CD4-positive, CD25-positive, alpha-beta regulatory T cell (primary cell): ENCODE measurements around the gene PRELID2. TPM values are rescaled to one million over a fixed set of nuclear protein-coding genes. Genes with fewer than 3 reads are reported as not detected.

Experiments
- ATAC-seq, 2 donors: fragments of 150-1000 bp; cut with Tn5 transposase; one replicate each; pipeline ENCODE4 v1.10.0; 2021; ENCODE audit warnings: low read depth in 2 of 2, moderate number of reproducible peaks in 2 of 2, moderate library complexity in 1 of 2
- DNase-seq, 3 donors: peaks; one replicate each; pipeline versions ENCODE4 v3.0.0 to v3.0.0-alpha.2; 2012 to 2022; ENCODE audit warnings: mixed read lengths in 1 of 3
- H3K27ac ChIP-seq: one replicate; pipeline ENCODE4 v1.7.0; 2013; ENCODE audit warnings: mild to moderate bottlenecking, low read length; ENCODE audit not compliant: insufficient read depth, poor library complexity, severe bottlenecking
- H3K27me3 ChIP-seq: one replicate; pipeline ENCODE4 v1.7.0; 2013; ENCODE audit warnings: low read length; ENCODE audit not compliant: control insufficient read depth, insufficient read depth
- H3K36me3 ChIP-seq: one replicate; pipeline ENCODE4 v1.7.0; 2013; ENCODE audit warnings: mild to moderate bottlenecking, low read length, moderate library complexity; ENCODE audit not compliant: control insufficient read depth, insufficient read depth
- H3K4me1 ChIP-seq: 2 replicates; pipeline ENCODE4 v1.7.0; 2013; ENCODE audit warnings: mild to moderate bottlenecking, low read length; ENCODE audit not compliant: insufficient read depth, control insufficient read depth, poor library complexity, severe bottlenecking
- H3K4me3 ChIP-seq: one replicate; pipeline ENCODE4 v1.7.0; 2013; ENCODE audit warnings: low read depth, mild to moderate bottlenecking, low read length, moderate library complexity
- H3K9me3 ChIP-seq, 2 experiments: 1 replicate in 1 of 2; 2 replicates in 1 of 2; pipeline ENCODE4 v1.7.0; 2013; ENCODE audit warnings: low read length in 2 of 2, mild to moderate bottlenecking in 1 of 2, moderate library complexity in 1 of 2; ENCODE audit not compliant: control insufficient read depth in 2 of 2
- H3K27ac Mint-ChIP-seq, 3 donors: one replicate each; pipeline ENCODE4 v1.8.0; 2020 to 2022; ENCODE audit warnings: mild to moderate bottlenecking in 3 of 3, mixed read lengths in 3 of 3, moderate library complexity in 2 of 3
- H3K27me3 Mint-ChIP-seq: one replicate; pipeline ENCODE4 v1.8.0; 2022; ENCODE audit warnings: mild to moderate bottlenecking, mixed read lengths
- H3K36me3 Mint-ChIP-seq: one replicate; pipeline ENCODE4 v1.8.0; 2020; ENCODE audit warnings: mixed read lengths
- H3K4me1 Mint-ChIP-seq, 4 donors: one replicate each; pipeline ENCODE4 v1.8.0; 2020 to 2022; ENCODE audit warnings: mixed read lengths in 4 of 4, mild to moderate bottlenecking in 1 of 4
- H3K4me3 Mint-ChIP-seq, 4 donors: one replicate each; pipeline ENCODE4 v1.8.0; 2020 to 2022; ENCODE audit warnings: mild to moderate bottlenecking in 4 of 4, mixed read lengths in 4 of 4, moderate library complexity in 3 of 4
- H3K9me3 Mint-ChIP-seq, 7 donors: one replicate each; pipeline ENCODE4 v1.8.0; 2020 to 2022; ENCODE audit warnings: mixed read lengths in 7 of 7, mild to moderate bottlenecking in 3 of 7, moderate library complexity in 2 of 7
- polyA plus RNA-seq, 4 donors: library from polyadenylated mRNA; unstranded; fragments of 300-500 nt; fragmentation: Illumina TruSeq; gene quantifications; one replicate each; pipeline ENCODE4 v1.2.3, GENCODE V29; 2021
- total RNA-seq: library from RNA; stranded (reverse); gene quantifications from one replicate; pipeline ENCODE4 v1.2.3, GENCODE V29; 2022

PRELID2 gene
- total and polyA plus RNA-seq, 5 donors from 2014 or later, result 0.72 to 3.1 (median 1.8) TPM

GRCh38 chr5:145793574-145793973, 41.6 kb downstream of the PRELID2 start:
- Histone ChIP-seq H3K27ac (no peak overlapping the region), H3K27me3 (no peaks in the 10 kb centered on the region), H3K9me3 (no peaks in the 10 kb centered on the region), H3K4me3 (no peak overlapping the region), H3K4me1 (no peaks in the 10 kb centered on the region), H3K36me3 (no peaks in the 10 kb centered on the region)
- Mint-ChIP-seq H3K9me3 (peaks cover 0 to 4% (median 0%) of the 10 kb centered on the region in 7 donors), H3K27me3 (no peaks in the 10 kb centered on the region), H3K27ac (no peak overlapping the region), H3K36me3 (no peaks in the 10 kb centered on the region), H3K4me1 (no peaks in the 10 kb centered on the region), H3K4me3 (no peak overlapping the region)
- DNase-seq, result no peak
- no peak for ATAC-seq

GRCh38 chr5:145792840-145793239, 42.3 kb downstream of the PRELID2 start:
- Histone ChIP-seq H3K4me1 (no peaks in the 10 kb centered on the region), H3K9me3 (no peaks in the 10 kb centered on the region), H3K27ac (no peak overlapping the region), H3K27me3 (no peaks in the 10 kb centered on the region), H3K36me3 (no peaks in the 10 kb centered on the region), H3K4me3 (no peak overlapping the region)
- DNase-seq, result no peak
- no peaks in the 10 kb centered on the region for H3K4me1 Mint-ChIP-seq
- peaks cover 0 to 3% (median 0%) of the 10 kb centered on the region in 7 donors for H3K9me3 Mint-ChIP-seq
- no peak overlapping the region for H3K4me3 Mint-ChIP-seq
- H3K27me3 Mint-ChIP-seq, result no peaks in the 10 kb centered on the region
- peaks cover 3% of the 10 kb centered on the region for H3K36me3 Mint-ChIP-seq
- no peak for ATAC-seq
- no peak overlapping the region for H3K27ac Mint-ChIP-seq

GRCh38 chr5:145791866-145792265, 43.3 kb downstream of the PRELID2 start:
- Histone ChIP-seq H3K27ac (no peak overlapping the region), H3K9me3 (no peaks in the 10 kb centered on the region), H3K27me3 (no peaks in the 10 kb centered on the region), H3K4me3 (no peak overlapping the region), H3K36me3 (no peaks in the 10 kb centered on the region), H3K4me1 (no peaks in the 10 kb centered on the region)
- no peak for DNase-seq
- no peak overlapping the region for H3K27ac Mint-ChIP-seq
- H3K36me3 Mint-ChIP-seq, result peaks cover 3% of the 10 kb centered on the region
- H3K27me3 Mint-ChIP-seq, result no peaks in the 10 kb centered on the region
- peaks cover 0 to 2% (median 0%) of the 10 kb centered on the region in 7 donors for H3K9me3 Mint-ChIP-seq
- no peak for ATAC-seq
- H3K4me1 Mint-ChIP-seq, result no peaks in the 10 kb centered on the region
- no peak overlapping the region for H3K4me3 Mint-ChIP-seq

GRCh38 chr5:145787996-145788395, 47.1 kb downstream of the PRELID2 start:
- H3K9me3 ChIP-seq, result no peaks in the 10 kb centered on the region
- no peak overlapping the region for H3K27ac ChIP-seq
- Mint-ChIP-seq H3K36me3 (peaks cover 3% of the 10 kb centered on the region), H3K4me1 (no peaks in the 10 kb centered on the region), H3K4me3 (no peak overlapping the region), H3K27me3 (no peaks in the 10 kb centered on the region), H3K9me3 (peaks cover 0 to 4% (median 0%) of the 10 kb centered on the region in 7 donors), H3K27ac (no peak overlapping the region)
- ATAC-seq, result no peak
- no peak overlapping the region for H3K4me3 ChIP-seq
- H3K36me3 ChIP-seq, result no peaks in the 10 kb centered on the region
- no peaks in the 10 kb centered on the region for H3K27me3 ChIP-seq
- no peaks in the 10 kb centered on the region for H3K4me1 ChIP-seq
- DNase-seq, result no peak

GRCh38 chr5:145787507-145787906, 47.6 kb downstream of the PRELID2 start:
- ATAC-seq, result no peak
- Histone ChIP-seq H3K4me3 (no peak overlapping the region), H3K4me1 (no peaks in the 10 kb centered on the region), H3K27ac (no peak overlapping the region), H3K27me3 (no peaks in the 10 kb centered on the region), H3K9me3 (no peaks in the 10 kb centered on the region), H3K36me3 (no peaks in the 10 kb centered on the region)
- DNase-seq, result no peak
- Mint-ChIP-seq H3K9me3 (peaks cover 0 to 4% (median 0%) of the 10 kb centered on the region in 7 donors), H3K27me3 (no peaks in the 10 kb centered on the region), H3K36me3 (peaks cover 3% of the 10 kb centered on the region), H3K27ac (no peak overlapping the region), H3K4me1 (no peaks in the 10 kb centered on the region), H3K4me3 (no peak overlapping the region)

- no peaks in the 10 kb centered on the region for H3K9me3 ChIP-seq
- H3K36me3 ChIP-seq, result no peaks in the 10 kb centered on the region
- DNase-seq (no peak), ATAC-seq (no peak)
- Mint-ChIP-seq H3K9me3 (peaks cover 0 to 4% (median 0%) of the 10 kb centered on the region in 7 donors), H3K4me3 (no peak overlapping the region), H3K4me1 (no peaks in the 10 kb centered on the region), H3K36me3 (peaks cover 3% of the 10 kb centered on the region), H3K27ac (no peak overlapping the region), H3K27me3 (no peaks in the 10 kb centered on the region)
- no peak overlapping the region for H3K27ac ChIP-seq
- no peaks in the 10 kb centered on the region for H3K4me1 ChIP-seq
- no peak overlapping the region for H3K4me3 ChIP-seq
- H3K27me3 ChIP-seq, result no peaks in the 10 kb centered on the region
Measured at GRCh38 chr5:145787001-145787400, 48.1 kb downstream of the PRELID2 start.

DNA sequence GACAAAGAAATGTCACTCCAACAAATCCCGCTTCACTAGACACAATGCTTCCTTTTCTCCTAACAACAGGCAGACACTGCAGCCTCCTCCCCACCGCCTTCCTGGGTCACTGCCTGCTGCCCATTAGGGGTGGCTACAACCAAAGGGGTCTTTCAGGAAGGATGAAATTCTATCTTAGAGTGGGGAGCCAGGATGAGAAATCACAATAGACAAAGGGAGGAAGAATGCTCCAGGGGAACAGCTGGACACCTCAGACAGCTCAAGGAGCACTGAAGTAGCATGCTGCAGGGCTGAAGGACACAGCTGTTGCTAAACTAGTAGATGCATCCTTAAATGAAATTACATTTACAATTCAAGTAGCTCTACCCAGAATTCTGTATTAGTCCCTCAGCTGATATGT, 54.2 kb downstream of the PRELID2 start:
- Mint-ChIP-seq H3K4me3 (no peak overlapping the region), H3K36me3 (no peaks in the 10 kb centered on the region), H3K27ac (no peak overlapping the region), H3K27me3 (no peaks in the 10 kb centered on the region), H3K9me3 (peaks cover 0 to 3% (median 0%) of the 10 kb centered on the region in 7 donors), H3K4me1 (no peaks in the 10 kb centered on the region)
- Histone ChIP-seq H3K4me1 (no peaks in the 10 kb centered on the region), H3K27me3 (no peaks in the 10 kb centered on the region), H3K36me3 (no peaks in the 10 kb centered on the region), H3K4me3 (no peak overlapping the region), H3K27ac (no peak overlapping the region), H3K9me3 (no peaks in the 10 kb centered on the region)
- DNase-seq (no peak), ATAC-seq (no peak)

- H3K9me3 ChIP-seq, result no peaks in the 10 kb centered on the region
- no peaks in the 10 kb centered on the region for H3K36me3 ChIP-seq
- Mint-ChIP-seq H3K36me3 (no peaks in the 10 kb centered on the region), H3K4me1 (no peaks in the 10 kb centered on the region), H3K9me3 (no peaks in the 10 kb centered on the region), H3K4me3 (no peak overlapping the region), H3K27me3 (no peaks in the 10 kb centered on the region), H3K27ac (no peak overlapping the region)
- no peak for DNase-seq
- H3K4me1 ChIP-seq, result no peaks in the 10 kb centered on the region
- ATAC-seq, result no peak
- no peak overlapping the region for H3K4me3 ChIP-seq
- no peaks in the 10 kb centered on the region for H3K27me3 ChIP-seq
- no peak overlapping the region for H3K27ac ChIP-seq
Measured at GRCh38 chr5:145778144-145778900, 56.8 kb downstream of the PRELID2 start.
